HEK293 (cell line): Measurements from ENCODE around the gene LRCH1.

Experiments
- CTCF ChIA-PET: fragments of 350-600 bp; formaldehyde crosslinking; extraction: SDS; loops from one replicate; lab custom pipeline; 2021; ENCODE audit warnings: antibody characterized with exemption; lab: Yijun Ruan, JAX
- POLR2A ChIA-PET: fragments of 300-600 bp; formaldehyde crosslinking; extraction: SDS; loops from one replicate; lab custom pipeline; 2020; ENCODE audit warnings: antibody characterized with exemption, inconsistent platforms; lab: Yijun Ruan, JAX
- H3K27ac ChIP-seq: fragments of 200-500 bp; sonication (Bioruptor generic); 2 replicates; pipeline ENCODE4 v1.5.1; 2014; ENCODE audit warnings: low read depth, low read length, control low read depth, inconsistent platforms; ENCODE audit errors: extremely low read depth
- H3K36me3 ChIP-seq, 2 experiments: fragments of 200-500 bp in 1 of 2; sonication (Bioruptor generic) in 1 of 2; 1 replicate in 1 of 2; 2 replicates in 1 of 2; pipeline ENCODE4 v1.5.1; 2014 to 2017; ENCODE audit warnings: inconsistent platforms in 2 of 2, low read length in 2 of 2; ENCODE audit not compliant: control insufficient read depth in 2 of 2, insufficient read depth in 1 of 2
- H3K4me1 ChIP-seq: fragments of 200-500 bp; sonication (Bioruptor generic); 2 replicates; pipeline ENCODE4 v1.5.1; 2014; ENCODE audit warnings: mild to moderate bottlenecking, low read length, inconsistent platforms; ENCODE audit not compliant: control insufficient read depth, insufficient read depth
- H3K4me3 ChIP-seq: 2 replicates; pipeline ENCODE4 v1.5.1; 2011; ENCODE audit warnings: low read depth, mild to moderate bottlenecking, control low read depth, low read length, moderate library complexity
- H3K9me3 ChIP-seq: fragments of 200-500 bp; sonication (Bioruptor generic); 2 replicates; pipeline ENCODE4 v1.5.1; 2014; ENCODE audit warnings: low read depth, low read length, inconsistent platforms; ENCODE audit not compliant: control insufficient read depth, insufficient read depth
- BCL11B ChIP-seq: fragments of 450-650 bp; formaldehyde crosslinking; IDR thresholded peaks from 2 replicates; pipeline ENCODE4 v1.5.1; 2016; ENCODE audit warnings: low read depth, missing biosample characterization, missing genetic modification characterization
- IKZF3 ChIP-seq: fragments of 450-650 bp; IDR thresholded peaks from 2 replicates; pipeline ENCODE4 v1.5.0; 2018; ENCODE audit warnings: missing biosample characterization, mild to moderate bottlenecking, missing genetic modification characterization, moderate library complexity
- KLF9 ChIP-seq: fragments of 450-650 bp; formaldehyde crosslinking; IDR thresholded peaks from 2 replicates; pipeline ENCODE4 v1.5.1; 2016; ENCODE audit warnings: missing biosample characterization, missing genetic modification characterization, low read depth
- OSR2 ChIP-seq: fragments of 450-650 bp; formaldehyde crosslinking; IDR thresholded peaks from 2 replicates; pipeline ENCODE4 v1.5.1; 2016; ENCODE audit warnings: missing biosample characterization, missing genetic modification characterization
- REPIN1 ChIP-seq: fragments of 450-650 bp; formaldehyde crosslinking; IDR thresholded peaks from 2 replicates; pipeline ENCODE4 v1.5.1; 2017; ENCODE audit warnings: missing biosample characterization, missing genetic modification characterization, low read depth
- ZBTB10 ChIP-seq: fragments of 450-650 bp; formaldehyde crosslinking; IDR thresholded peaks from 2 replicates; pipeline ENCODE4 v1.5.1; 2016; ENCODE audit warnings: missing biosample characterization, missing genetic modification characterization
- ZBTB6 ChIP-seq: fragments of 450-650 bp; formaldehyde crosslinking; IDR thresholded peaks from 2 replicates; pipeline ENCODE4 v1.5.1; 2017; ENCODE audit warnings: missing biosample characterization, missing genetic modification characterization
- ZBTB7A ChIP-seq: fragments of 450-650 bp; formaldehyde crosslinking; IDR thresholded peaks from 2 replicates; pipeline ENCODE4 v1.5.1; 2016; ENCODE audit warnings: low read depth, missing biosample characterization, missing genetic modification characterization
- ZBTB8A ChIP-seq: fragments of 450-650 bp; formaldehyde crosslinking; IDR thresholded peaks from 2 replicates; pipeline ENCODE4 v1.5.1; 2016; ENCODE audit warnings: missing biosample characterization, missing genetic modification characterization
- ZFP69B ChIP-seq: fragments of 450-650 bp; formaldehyde crosslinking; IDR thresholded peaks from 2 replicates; pipeline ENCODE4 v1.5.1; 2016; ENCODE audit warnings: missing biosample characterization, missing genetic modification characterization
- ZNF324 ChIP-seq: fragments of 450-650 bp; formaldehyde crosslinking; IDR thresholded peaks from 2 replicates; pipeline ENCODE4 v1.5.1; 2016; ENCODE audit warnings: missing biosample characterization, missing genetic modification characterization
- ZNF341 ChIP-seq: fragments of 450-650 bp; formaldehyde crosslinking; IDR thresholded peaks from 2 replicates; pipeline ENCODE4; 2016; ENCODE audit warnings: low read depth, missing biosample characterization, missing genetic modification characterization
- ZNF366 ChIP-seq: fragments of 450-650 bp; formaldehyde crosslinking; conservative IDR thresholded peaks from 2 replicates; pipeline ENCODE4 v1.5.1; 2016; ENCODE audit warnings: missing biosample characterization, missing genetic modification characterization
- ZNF391 ChIP-seq: fragments of 450-650 bp; formaldehyde crosslinking; IDR thresholded peaks from 2 replicates; pipeline ENCODE4 v1.5.1; 2016; ENCODE audit warnings: low read depth, missing biosample characterization, missing genetic modification characterization, borderline replicate concordance
- ZNF416 ChIP-seq: fragments of 450-650 bp; formaldehyde crosslinking; IDR thresholded peaks from 2 replicates; pipeline ENCODE4 v1.5.1; 2016; ENCODE audit warnings: missing biosample characterization, missing genetic modification characterization
- ZNF660 ChIP-seq: fragments of 450-650 bp; IDR thresholded peaks from 2 replicates; pipeline ENCODE4 v1.5.1; 2018; ENCODE audit warnings: missing biosample characterization, mild to moderate bottlenecking, missing genetic modification characterization
- ZNF664 ChIP-seq: fragments of 450-650 bp; formaldehyde crosslinking; IDR thresholded peaks from 2 replicates; pipeline ENCODE4 v1.5.1; 2016; ENCODE audit warnings: missing biosample characterization, missing genetic modification characterization
- ZNF843 ChIP-seq: fragments of 450-650 bp; formaldehyde crosslinking; IDR thresholded peaks from 2 replicates; pipeline ENCODE4 v1.5.1; 2016; ENCODE audit warnings: missing biosample characterization, missing genetic modification characterization
- ZSCAN30 ChIP-seq: fragments of 450-650 bp; IDR thresholded peaks from 2 replicates; pipeline ENCODE4 v1.5.1; 2018; ENCODE audit warnings: missing biosample characterization, mild to moderate bottlenecking, missing genetic modification characterization, moderate library complexity
- TF ChIP-seq, protein P1 (sequence below): fragments of 450-650 bp; formaldehyde crosslinking; IDR thresholded peaks from 2 replicates; pipeline ENCODE4 v1.5.1; 2016; ENCODE audit warnings: missing biosample characterization, missing genetic modification characterization
- TF ChIP-seq, protein P2 (sequence below): fragments of 450-650 bp; formaldehyde crosslinking; IDR thresholded peaks from 2 replicates; pipeline ENCODE4 v1.5.1; 2016; ENCODE audit warnings: missing biosample characterization, missing genetic modification characterization

The LRCH1 gene

DNA sequence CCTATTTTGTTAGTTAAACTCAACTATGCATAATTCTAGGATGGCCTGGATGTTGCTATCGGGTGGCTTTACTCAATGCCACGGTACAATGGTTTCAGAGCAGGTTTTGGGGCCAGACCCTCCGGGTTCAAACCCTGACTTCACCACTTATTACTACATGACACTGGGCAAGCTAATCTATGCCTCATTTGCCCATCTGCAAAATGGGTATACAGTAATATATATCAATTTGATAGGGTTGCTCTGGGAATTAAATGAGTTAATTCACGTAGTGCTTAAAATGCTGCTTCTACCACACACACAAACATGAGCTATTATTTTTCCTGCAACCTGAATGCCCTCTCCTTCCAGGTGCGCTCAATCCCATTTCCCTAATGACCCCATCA, 243.2 kb downstream of the LRCH1 start (continued):
- TF ChIP-seq IKZF3 (0 out of 2 replicates have a peak, but pooled peaks have one; percentile 39), ZNF324 (tag by site-specific recombination) (no peak), ZBTB10 (tag by site-specific recombination) (no peak), ZSCAN30 (tag by site-specific recombination) (0 out of 2 replicates have a peak, but pooled peaks have one; percentile 18), ZNF664 (tag by site-specific recombination) (peak; percentile 61; the same call in 1 of the 2 replicates)

- Histone ChIP-seq H3K9me3 (no peaks in the 10 kb centered on the region), H3K4me1 (no peaks in the 10 kb centered on the region; the same call in 1 of the 2 replicates), H3K27ac (peak within 1 kb of the TSS; percentile 94), H3K36me3 (peaks cover 3 to 7% of the 10 kb centered on the region in 2 experiments; a peak in 1 of 3 replicates), H3K4me3 (peak within 1 kb of the TSS; percentile 96)
- CTCF ChIA-PET, result no interaction called here
- POLR2A ChIA-PET, result no interaction called here
- TF ChIP-seq ZBTB6 (tag by site-specific recombination) (peak; percentile 81; the same call in 1 of the 2 replicates), OSR2 (tag by site-specific recombination) (no peak), ZBTB7A (0 out of 2 replicates have a peak, but pooled peaks have one; percentile 37), ZNF660 (tag by site-specific recombination) (no peak), ZNF391 (tag by site-specific recombination) (no peak), BCL11B (peak; percentile 82; the same call in 1 of the 2 replicates), ZNF341 (tag by site-specific recombination) (peak; percentile 77), ZNF366 (tag by site-specific recombination) (no peak; the same call in 1 of the 2 replicates), KLF9 (peak; percentile 94), ZNF416 (tag by site-specific recombination) (no peak), REPIN1 (tag by site-specific recombination) (no peak), ZFP69B (tag by site-specific recombination) (peak; percentile 80; the same call in 1 of the 2 replicates), ZBTB8A (no peak; the same call in 1 of the 2 replicates), ZNF843 (tag by site-specific recombination) (no peak)
- TF ChIP-seq, protein P1, sequence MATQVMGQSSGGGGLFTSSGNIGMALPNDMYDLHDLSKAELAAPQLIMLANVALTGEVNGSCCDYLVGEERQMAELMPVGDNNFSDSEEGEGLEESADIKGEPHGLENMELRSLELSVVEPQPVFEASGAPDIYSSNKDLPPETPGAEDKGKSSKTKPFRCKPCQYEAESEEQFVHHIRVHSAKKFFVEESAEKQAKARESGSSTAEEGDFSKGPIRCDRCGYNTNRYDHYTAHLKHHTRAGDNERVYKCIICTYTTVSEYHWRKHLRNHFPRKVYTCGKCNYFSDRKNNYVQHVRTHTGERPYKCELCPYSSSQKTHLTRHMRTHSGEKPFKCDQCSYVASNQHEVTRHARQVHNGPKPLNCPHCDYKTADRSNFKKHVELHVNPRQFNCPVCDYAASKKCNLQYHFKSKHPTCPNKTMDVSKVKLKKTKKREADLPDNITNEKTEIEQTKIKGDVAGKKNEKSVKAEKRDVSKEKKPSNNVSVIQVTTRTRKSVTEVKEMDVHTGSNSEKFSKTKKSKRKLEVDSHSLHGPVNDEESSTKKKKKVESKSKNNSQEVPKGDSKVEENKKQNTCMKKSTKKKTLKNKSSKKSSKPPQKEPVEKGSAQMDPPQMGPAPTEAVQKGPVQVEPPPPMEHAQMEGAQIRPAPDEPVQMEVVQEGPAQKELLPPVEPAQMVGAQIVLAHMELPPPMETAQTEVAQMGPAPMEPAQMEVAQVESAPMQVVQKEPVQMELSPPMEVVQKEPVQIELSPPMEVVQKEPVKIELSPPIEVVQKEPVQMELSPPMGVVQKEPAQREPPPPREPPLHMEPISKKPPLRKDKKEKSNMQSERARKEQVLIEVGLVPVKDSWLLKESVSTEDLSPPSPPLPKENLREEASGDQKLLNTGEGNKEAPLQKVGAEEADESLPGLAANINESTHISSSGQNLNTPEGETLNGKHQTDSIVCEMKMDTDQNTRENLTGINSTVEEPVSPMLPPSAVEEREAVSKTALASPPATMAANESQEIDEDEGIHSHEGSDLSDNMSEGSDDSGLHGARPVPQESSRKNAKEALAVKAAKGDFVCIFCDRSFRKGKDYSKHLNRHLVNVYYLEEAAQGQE (tag by site-specific recombination), result 0 out of 2 replicates have a peak, but pooled peaks have one; percentile 10
- TF ChIP-seq, protein P2, sequence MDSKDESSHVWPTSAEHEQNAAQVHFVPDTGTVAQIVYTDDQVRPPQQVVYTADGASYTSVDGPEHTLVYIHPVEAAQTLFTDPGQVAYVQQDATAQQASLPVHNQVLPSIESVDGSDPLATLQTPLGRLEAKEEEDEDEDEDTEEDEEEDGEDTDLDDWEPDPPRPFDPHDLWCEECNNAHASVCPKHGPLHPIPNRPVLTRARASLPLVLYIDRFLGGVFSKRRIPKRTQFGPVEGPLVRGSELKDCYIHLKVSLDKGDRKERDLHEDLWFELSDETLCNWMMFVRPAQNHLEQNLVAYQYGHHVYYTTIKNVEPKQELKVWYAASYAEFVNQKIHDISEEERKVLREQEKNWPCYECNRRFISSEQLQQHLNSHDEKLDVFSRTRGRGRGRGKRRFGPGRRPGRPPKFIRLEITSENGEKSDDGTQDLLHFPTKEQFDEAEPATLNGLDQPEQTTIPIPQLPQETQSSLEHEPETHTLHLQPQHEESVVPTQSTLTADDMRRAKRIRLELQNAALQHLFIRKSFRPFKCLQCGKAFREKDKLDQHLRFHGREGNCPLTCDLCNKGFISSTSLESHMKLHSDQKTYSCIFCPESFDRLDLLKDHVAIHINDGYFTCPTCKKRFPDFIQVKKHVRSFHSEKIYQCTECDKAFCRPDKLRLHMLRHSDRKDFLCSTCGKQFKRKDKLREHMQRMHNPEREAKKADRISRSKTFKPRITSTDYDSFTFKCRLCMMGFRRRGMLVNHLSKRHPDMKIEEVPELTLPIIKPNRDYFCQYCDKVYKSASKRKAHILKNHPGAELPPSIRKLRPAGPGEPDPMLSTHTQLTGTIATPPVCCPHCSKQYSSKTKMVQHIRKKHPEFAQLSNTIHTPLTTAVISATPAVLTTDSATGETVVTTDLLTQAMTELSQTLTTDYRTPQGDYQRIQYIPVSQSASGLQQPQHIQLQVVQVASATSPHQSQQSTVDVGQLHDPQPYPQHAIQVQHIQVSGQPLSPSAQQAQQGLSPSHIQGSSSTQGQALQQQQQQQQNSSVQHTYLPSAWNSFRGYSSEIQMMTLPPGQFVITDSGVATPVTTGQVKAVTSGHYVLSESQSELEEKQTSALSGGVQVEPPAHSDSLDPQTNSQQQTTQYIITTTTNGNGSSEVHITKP, result peak; percentile 45; the same call in 1 of the 2 replicates
These were observed 243.8 kb downstream of the LRCH1 start, which contains the start of gene ESD for GRCh38 chr13:46796515-46797474. Gene ESD (minus strand): TSS chr13:46797161. CDS start chr13:46791413, 5,748 bp downstream.
